HK-2 (cell line): Measurements from ENCODE around the gene CEP89.
"Not testable (repeated sequence)": the region's sequence is repeated elsewhere in the genome, so short reads cannot be mapped to it uniquely, and the experiment has no call there.

Experiments
- DNase-seq: peaks from one replicate; pipeline ENCODE4 v3.0.0-alpha.2; 2018; ENCODE audit not compliant: unreplicated experiment

Gene CEP89

DNA sequence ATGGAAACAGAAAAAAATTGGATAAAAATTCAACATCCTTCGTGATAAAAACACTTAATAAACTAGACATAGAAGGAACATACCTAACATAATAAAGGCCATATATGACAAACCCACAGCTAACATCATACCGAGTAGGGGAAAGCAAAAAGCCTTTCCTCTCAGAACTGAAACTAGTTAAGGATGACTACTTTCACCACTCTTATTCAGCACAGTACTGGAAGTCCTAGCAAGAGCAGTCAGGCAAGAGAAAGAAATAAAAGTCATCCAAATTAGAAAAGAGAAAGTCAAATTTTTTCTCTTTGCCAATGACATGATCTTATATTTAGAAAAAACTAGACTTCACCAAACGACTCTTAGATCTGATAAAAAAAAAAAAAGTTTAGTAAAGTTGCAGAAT lies 76.4 kb downstream of the CEP89 start:
- DNase-seq: no peak

DNA sequence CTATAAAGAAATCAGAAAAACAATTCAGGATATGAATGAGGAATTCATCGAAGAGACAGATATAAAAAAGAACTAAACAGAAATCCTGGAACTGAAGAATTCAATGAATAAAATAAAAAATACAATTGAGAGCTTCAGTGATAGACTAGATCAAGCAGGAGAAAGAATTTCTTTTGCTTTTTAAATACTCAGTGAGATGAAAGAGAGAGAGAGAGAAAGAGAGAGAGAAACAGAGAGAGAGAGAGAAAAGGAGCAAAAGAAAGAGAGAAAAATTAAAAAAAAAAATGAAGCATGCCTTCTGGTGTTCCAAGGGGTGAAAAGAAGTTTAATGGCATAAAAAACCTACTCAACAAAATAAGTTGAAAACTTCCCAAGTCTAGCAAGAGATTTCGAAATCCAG lies 80.1 kb downstream of the CEP89 start:
- DNase-seq: no peak

DNA sequence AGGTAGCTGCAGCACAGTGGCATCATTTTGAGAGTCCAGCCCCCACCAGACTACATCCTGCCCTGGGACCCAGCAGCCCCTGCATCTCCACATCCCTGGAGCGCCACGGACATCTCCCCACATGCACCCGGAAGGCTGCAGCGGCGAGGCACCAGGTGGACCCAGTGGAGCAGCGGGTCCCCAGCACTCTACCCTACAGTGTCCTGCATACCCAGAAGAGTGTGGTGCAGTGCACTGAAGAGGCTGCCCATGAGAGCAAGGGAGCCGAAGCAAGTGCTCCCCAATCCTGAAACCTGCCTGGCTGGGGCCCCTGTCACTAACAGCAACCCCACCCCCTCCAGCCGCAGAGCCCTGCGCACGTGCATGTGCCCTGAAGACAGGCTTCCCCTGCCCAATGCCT lies 80.9 kb downstream of the CEP89 start:
- no peak for DNase-seq

DNA sequence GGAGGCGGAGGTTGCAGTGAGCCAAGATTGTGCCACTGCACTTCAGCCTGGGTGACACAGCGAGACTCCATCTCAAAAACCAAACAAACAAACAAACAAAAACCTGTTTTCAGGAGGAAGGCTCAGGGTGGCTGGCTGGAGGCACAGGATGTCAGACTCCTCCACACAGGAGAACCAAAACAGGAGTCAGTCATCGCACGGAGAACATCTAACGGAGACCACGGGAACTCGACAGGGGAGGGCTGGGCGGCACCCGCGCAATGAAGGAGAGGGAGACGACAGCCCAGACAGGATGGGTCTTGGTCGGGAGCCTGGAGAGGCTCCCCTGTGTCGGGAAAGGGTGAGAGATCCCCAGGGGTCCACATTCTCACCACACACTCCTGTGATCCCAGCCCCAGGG lies 81.4 kb downstream of the CEP89 start:
- DNase-seq: no peak

DNA sequence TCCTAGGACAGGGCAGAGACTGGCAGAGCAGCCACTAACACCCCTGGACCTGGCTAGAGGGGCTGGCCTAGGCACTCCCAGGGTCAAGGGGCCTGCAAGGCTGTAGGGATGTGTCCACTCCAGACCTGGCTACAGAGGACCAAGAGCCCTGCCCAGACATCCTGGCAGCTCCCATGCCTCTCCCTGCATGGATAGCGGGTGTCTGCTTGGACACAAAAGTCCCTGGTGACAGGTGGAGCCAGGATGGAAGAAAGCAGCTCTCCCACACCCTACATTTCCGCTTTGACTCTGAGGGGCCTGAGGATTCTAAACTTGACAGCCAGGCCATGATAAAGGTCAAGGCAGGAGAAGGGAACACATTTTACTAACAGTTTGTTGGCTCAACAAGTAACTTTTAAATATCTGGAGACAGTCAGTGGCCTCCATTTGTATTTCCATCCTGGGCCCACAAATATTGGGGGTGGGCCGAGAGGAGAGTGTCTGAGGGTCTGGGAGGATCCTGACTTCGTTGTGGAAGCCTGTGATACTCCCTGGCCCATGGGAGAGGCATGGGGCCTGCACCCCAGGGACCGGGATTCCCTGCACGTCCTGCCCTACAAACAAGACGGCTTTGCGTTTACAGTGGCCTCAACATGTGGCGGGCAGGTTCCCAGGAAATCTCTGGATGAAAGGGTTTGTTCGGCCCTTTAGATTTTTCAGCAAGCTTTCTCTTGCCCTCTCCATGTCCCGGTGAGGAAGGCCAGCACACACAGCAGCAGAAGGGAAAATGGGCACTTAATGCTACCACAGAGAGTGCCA lies 82.4 kb downstream of the CEP89 start:
- no peak for DNase-seq

DNA sequence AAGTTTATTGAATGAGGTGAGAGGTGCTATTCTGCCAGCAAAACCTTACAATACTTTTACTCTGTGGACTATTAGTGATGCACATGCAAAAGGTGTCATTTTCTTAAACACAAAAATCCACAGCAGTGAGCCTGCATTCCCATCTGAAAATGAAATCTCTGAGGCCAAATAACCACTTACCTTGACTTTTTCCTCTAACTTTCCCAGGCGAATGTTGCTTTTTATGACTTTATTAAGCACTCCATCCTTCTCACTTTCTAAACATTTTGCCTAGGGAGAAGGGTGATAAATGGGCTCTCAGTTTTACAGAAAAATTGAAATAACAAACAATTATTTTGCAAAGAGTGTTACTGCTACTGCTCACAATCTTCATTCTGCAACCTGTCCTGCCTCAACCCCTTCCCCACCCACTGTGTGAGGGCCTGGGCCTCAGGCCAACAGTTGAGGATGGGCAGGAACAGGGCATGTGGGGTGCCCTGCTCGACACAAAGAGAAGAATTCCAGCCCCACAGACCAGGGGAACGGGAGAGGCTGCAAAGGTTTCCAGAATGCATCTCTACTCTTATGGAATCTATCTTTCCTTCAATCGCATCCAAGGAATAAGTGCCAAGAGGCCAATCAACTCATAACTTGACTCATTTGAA lies 84.1 kb downstream of the CEP89 start:
- DNase-seq: no peak

DNA sequence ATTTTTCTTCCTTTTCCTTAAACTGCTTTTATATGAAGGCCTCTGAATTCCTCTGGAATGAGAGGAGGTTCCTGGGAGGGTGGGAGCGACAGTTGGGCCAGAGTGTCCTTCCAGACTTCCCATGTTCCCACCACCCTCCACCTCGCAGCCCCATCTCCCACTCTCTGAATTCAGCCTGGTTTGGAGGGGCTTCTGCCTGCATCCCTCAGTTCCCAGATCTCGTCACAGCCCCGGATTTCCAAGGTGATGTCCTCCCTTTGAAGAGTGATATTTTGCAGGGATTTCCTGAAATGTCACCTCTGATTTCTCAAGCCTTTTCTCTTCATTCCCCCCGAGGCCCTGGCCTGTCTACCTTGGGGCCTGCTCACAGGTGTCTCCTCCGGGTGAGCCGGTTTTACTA lies 85.5 kb downstream of the CEP89 start:
- no peak for DNase-seq

DNA sequence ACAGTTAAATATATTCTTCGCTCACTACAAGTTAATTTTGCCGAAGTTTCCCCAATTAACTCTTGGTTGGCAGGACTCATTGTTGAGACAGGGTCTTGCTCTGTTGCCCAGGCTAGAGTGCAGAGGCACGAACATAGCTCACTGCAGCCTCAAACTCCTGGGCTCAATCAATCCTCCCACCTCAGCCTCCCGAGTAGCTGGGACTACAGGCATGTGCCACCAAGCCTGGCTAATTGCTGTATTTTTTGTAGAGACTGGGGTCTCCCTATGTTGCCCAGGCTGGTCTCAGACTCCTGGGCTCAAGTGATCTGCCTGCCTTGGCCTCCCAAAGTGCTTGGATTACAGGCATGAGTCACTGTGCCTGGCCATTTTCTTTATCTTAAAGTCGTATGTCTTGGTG lies 86.5 kb downstream of the CEP89 start:
- DNase-seq: not testable (repeated sequence)

DNA sequence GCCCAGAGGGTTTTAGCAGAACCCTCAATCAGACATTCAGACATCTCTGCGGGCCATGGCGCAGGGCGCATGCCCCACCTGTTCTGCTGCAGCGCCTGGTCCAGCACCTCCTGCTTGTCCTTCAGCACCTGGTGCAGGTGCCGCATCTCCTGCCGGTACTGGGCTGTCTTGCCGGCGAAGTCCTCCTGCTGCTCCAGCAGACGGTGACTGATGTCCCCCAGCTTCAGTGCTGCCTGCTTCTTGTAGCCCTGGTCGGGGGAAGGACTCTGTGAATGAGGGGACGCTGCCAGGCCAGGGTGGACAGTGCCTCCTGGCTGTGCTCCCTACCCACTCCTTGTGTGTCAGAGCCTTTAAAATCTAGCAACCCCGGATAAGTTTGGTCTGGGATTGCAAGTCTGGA lies 90.0 kb downstream of the CEP89 start:
- no peak for DNase-seq

DNA sequence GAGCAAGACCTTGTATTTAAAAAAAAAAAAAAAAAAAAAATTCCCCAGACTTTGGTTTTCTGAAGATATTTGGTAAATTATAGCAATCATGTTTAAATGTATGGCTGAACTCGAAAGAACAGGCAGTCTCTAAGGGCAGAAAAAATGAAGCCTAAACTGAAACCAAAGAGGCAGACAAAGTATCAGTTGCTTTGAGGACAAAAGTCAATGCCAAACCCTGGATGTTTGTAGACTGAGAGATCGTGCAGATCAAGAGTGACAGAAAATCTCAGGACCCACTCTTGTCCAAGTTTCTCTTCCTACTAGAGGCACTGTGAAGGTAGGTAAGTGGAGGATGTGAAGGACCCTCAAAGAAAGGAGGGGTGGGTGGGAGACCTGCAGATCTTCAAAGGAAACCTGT lies 91.1 kb downstream of the CEP89 start:
- DNase-seq: no peak

DNA sequence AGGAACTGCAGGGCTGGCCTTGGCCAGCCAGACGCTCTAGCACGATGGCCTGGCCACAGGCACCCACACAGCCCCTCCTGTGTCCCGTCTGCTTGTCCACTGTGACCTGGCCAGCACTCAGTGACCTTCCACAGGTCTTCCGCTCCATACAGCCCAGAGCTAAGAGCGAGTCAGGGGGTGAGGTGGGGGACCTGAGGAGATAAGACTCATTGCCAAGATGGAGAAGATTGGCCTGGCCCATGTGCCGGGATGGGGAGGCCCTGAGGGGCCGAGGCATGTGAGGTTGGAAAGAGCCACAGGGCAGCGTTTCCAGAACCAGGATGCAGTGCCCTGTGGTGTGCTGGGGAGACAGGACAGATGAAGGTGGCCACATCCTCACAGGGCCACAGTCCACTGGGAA lies 92.0 kb downstream of the CEP89 start:
- no peak for DNase-seq

DNA sequence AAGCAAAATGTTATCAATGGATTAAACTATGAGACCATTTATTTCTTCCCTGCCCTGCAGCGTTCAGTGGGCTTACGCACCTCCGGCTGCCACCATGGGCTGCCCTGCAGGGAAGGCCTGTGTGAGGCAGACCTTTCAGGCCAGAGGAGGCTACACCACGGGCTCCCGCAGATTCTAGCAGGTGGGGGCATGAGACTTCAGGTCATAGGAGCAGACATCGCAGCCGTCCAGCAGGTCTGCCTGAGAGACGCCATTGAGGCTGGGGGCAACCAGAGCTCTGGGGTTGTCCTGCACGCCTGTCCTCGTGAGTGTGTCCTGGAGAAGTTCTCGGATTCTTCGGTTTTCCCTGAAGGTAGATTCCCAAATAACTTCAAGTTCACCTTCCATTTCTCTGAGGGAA lies 92.8 kb downstream of the CEP89 start:
- DNase-seq: no peak

DNA sequence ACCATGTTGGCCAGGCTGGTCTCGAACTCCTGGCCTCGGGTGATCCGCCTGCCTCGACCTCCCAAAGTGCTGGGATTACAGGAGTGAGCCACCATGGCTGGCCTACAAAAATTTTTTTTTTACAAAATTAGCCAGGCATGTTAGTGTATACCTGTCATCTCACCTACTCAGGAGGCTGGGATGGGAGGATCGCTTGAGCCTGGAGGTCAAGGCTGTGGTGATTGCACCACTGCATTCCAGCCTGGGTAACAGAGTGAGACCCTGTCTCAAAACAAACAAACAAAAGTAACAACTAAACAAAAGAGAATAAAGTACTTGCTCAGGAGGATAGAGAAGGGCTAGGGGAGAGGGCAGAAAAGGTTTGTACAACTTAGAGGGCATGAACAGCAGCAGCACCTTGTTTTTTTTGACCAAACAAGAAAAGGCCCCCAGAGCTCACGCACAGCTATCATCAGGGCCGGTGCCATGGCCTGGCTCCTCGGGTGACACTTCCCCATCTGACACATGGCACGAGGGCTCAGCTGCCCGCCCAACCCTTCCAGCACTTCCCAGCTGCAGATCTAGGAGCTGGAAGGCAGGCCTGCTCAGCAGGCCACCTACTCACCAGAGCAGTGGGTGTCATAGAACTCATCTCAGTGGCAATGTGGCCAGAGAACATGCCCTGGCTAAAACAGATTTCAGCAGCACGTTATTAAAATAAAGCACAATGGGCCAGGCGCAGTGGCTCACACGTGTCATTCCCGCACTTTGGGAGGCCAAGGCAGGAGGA lies 93.6 kb downstream of the CEP89 start:
- DNase-seq: no peak

DNA sequence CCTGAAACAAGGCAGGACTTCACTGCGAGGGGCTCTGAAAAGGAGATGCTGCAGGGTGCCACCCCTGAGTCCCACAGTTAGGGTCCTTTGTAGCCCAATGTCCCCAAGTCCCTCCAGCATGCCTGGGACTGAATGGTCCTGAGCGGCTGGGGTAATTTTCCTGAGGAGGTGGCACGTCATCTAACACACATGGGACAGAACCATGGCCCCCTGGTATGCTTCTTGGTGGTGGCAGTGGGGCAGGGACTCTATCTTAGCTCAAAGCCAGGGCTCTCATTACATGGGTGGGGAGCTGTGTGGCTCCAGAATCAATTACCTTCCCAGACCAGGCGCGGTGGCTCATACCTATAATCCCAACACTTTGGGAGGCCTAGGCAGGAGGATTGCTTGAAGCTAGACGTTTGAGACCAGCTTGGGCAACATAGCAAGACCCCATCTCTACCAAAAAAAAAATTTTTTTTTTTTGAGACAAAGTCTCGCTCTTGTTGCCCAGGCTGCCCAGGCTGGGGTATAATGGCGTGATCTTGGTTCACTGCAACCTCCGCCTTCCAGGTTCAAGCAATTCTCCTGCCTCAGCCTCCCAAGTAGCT lies 94.3 kb downstream of the CEP89 start:
- no peak for DNase-seq

DNA sequence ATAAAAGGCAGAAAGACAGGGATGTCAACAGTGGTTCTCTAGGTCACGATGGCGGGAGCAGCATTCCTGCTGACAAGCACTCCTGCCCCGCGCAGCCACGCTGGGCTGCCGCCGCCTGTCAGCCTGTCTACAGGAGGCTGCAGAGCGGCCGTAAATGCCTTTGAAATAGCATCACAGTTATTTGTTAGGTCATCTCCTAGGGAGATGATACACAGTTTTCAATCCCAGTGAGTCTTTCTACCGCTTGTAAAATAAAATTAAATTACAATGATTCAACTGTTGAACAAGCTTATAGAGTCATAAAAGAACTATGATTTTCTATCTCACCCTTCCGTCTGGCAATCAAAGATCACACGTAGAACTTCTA lies 94.9 kb downstream of the CEP89 start:
- DNase-seq: no peak

DNA sequence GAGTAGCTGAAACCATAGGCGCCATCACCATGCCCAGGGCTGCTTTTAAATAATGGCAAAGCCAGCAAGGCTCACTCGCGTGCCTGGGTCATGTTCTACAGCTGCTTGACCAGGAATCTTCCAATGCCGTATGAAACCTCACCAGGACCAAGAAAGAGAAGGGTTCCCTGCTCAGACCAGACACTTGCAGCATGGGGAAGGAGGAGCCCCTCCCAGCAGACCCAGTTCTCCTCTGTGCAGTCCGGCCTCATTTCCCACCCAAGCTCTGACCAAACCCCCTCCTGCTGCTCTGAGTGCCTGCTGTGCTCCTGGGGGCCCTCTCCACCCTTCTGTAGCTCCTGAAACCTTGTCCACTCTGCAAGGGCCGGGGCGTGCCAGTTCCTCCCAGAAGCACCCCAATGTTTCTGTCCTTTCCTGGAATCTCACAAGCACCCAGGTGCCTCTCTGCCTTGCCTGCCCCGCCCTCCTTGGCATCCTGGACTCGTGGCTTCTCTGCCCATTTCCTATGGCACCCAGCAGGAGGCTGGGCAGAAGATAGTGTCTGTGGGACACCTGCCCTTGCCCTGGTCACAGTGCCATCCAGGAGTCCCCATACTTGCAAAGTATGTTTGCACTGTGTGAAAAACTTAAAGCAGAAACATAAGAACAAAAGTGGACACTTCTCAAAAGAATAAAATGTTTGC lies 95.4 kb downstream of the CEP89 start:
- no peak for DNase-seq

DNA sequence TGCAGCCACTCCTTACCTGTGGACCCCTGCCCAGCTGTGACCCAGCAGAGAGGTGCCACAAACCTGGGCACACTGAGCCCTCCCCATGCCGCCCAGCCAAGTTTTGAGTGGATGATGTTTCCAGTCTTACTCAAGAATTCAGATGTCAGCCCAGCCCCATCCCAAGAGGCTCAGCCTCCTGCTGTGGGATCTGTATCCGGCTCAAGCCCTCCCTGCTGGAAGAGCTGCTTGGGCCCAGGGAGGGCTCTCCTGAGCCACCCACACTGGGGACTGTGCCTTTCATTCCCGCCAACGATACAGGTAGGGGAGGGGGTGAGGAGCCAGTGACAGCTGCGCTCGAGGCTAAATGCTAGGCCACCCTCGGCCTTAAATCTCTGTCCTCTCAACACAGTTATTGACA lies 96.3 kb downstream of the CEP89 start:
- DNase-seq: no peak

DNA sequence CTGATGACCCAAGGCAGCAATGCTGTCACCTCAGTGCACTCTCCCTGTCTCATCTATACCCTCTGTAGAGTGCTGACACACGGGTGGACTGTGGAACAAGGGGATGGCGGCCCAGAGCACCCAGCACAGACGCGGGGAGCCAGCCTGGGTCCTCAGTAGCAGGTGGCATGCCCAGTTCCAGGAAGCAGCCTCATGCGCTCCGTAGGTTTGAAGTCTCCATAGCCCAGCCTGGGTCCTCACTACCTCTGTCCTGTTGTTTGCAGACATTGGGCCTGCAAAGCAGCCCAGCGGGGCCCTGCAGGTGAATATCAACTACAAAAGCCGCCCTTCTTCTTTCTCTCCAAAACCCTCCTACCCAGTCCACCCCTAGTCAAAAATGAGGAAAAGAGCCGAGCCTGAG lies 97.2 kb downstream of the CEP89 start:
- no peak for DNase-seq

DNA sequence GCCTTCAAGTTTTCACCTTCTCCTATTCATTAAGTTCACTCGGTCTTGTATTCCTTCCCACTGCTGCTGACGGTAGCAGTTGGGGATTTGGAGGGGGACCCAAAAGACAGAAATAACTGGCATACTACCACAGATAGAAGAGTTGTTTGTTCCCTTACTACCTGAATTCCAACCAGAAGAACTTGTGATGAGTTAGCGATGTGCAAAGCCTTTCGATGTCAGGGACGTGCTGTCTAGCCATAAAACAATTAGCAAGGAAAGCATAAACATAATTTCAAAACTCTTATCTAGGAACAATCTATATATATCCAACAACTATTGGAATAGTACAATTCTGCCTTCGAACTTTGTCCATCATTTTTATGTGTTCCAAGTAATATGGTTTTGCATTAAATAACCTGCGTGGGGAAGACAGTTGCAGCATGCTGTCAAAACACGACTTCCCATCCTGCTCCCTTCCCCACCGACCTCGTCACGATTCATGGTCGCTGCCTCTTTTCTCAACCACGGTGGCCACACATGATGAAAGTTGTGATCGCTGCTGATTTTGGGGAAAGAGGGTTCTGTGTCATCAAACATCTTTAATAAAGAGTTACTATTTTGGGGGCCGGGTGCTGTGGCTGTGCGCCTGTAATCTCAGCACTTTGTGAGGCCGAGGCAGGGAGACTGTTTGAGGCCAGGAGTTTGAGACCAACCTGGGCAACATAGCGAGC lies 98.4 kb downstream of the CEP89 start:
- DNase-seq: no peak

DNA sequence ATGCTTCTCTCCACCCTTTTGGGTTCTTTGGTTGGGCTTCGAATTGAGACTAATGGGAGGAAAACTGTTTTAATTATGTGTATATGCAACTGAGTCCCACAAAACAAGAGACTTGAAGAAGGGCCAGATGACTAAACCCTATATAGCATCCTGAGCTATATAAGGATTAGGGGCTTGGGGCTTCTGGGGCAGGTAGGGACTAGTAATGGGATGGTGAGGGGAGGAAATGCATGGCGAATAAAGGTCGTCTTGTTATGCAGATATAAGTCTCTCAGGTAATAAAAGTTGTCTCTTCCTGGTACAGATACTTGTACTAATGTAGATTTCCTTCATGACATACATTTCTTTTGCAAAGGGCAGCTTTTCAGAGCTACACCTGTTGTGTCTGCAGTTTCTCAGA lies 99.4 kb downstream of the CEP89 start:
- DNase-seq: no peak

DNA sequence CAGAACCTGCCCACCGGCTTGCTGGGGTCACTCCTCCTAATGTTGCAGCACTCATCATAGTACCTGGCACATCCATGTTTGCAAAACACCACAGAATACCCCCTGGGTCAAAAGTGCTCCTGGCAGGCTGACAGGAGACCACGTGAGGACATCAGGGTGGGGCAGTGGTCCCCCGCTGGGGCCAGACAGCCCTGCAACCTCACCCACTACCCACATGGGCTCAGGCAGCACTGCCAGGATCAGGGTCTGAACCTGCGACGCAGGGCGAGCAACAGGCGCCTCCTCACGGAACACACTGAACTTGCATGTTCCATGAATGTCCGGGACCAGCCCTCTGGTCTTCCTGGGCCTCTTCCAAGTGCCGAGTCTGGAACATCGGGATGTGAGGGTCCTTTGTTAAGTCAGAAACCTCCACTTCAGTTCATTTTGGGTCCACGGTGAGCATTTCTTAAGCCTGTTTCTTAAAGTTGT lies 100.7 kb downstream of the CEP89 start:
- no peak for DNase-seq
